Measurements from ENCODE around the gene C1QTNF1. TPM values are rescaled to one million over a fixed set of nuclear protein-coding genes. Genes with fewer than 3 reads are reported as not detected.

The C1QTNF1 gene
- total and polyA plus RNA-seq, 9 of the 15 experiments (the other 6 are each of a cell fraction or from before 2014, with no cell fraction given), result 0.09 TPM; not detected in 8

DNA sequence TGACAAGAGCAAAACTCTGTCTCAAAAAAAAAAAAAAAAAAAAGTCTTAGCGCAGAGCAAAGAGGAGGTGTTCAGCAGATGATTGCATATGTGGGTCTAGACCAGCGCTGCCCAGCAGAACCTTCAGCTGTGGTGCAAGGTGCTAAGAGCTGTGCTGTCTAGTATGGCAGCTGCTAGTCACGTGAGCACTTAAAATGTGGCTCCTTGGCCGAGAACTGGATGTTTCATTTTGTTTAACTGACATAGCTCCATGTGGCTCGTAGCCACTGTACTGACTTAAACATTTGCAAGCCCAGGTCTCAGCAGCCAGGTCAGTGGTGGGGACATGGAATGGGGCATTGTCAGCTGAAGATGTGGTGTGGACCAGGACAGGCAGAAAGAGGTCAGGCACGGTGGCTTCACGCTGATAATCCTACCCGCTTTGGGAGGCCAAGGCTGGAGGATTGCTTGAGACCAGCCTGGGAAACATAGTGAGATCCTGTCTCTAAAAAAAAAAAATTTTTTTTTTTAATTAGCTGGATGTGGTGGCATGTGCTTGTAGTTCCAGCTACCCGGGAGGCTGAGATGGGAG lies 9.2 kb downstream of the C1QTNF1 start (continued):
- TF ChIP-seq, protein P1, sequence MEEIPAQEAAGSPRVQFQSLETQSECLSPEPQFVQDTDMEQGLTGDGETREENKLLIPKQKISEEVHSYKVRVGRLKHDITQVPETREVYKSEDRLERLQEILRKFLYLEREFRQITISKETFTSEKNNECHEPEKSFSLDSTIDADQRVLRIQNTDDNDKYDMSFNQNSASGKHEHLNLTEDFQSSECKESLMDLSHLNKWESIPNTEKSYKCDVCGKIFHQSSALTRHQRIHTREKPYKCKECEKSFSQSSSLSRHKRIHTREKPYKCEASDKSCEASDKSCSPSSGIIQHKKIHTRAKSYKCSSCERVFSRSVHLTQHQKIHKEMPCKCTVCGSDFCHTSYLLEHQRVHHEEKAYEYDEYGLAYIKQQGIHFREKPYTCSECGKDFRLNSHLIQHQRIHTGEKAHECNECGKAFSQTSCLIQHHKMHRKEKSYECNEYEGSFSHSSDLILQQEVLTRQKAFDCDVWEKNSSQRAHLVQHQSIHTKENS (CRISPR knock-in tag; IDR thresholded peaks at IDR 0.05), result no peak
- TF ChIP-seq SREBF1 (IDR thresholded peaks at IDR 0.05; ENCODE audit: borderline replicate concordance, low read depth, low read length), result no peak
- TF ChIP-seq XRCC4 (IDR thresholded peaks at IDR 0.05; ENCODE audit: extremely low read depth, insufficient read depth, insufficient read length), result no peak
- no peak for TF ChIP-seq RAD21 (CRISPR knock-in tag; conservative IDR thresholded peaks at IDR 0.05 in 1 of 2, IDR thresholded peaks at IDR 0.05 in 1 of 2)

DNA sequence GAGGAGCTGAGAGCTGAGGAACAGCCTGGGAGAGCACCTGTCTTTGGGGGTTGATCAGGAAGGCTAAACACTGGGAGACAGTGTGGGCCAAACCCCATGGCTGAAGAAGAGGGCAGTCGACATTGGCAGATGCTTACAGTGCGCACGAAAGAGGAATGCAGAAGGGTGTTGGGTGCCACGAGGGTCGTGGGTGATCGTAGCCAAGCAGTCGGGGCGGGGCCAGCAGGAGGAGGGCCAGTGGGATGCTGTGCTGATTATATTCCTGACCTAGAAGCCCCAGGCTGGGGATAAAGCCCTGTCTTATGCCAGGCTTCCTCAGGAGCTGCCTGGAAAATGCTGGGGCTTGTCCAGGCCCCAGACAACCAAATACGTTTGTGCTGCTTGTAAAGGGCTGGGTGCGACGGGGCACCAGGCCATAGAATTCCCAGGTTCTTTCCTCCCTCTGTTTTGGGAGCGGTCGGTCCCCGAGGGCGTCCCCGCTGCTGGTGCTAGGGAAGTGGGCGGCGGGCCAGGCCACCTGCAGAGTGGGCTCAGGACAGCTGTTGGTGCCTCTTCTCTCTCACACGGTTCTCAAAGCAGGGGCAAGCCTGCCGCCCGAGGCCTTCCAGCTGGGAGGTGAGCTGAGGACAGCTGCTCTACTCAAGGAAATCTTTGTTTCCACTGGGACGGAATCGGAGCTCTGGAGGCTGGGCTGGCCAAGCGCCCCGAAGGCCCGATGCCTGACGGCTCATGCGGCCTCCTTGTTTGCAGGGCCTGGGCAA lies 10.0 kb downstream of the C1QTNF1 start:
- intact Hi-C loops (cut with micrococcal nuclease) (no loop called here), in situ Hi-C loops (cut with MboI) (no loop called here)
- BruUV-seq (replicated peaks), result no TSS peak
- DNase-seq (ENCODE audit: extremely low read depth in 1 of 4, low spot score in 3 of 4), result no peak
- POLR2A ChIA-PET, result interaction anchor here (0.7 to 1.6 kb wide), 5 partner anchors 7 to 111 kb away, joined by 3 to 7 read pairs (median 4); no protein-coding TSS in a partner anchor
- Histone ChIP-seq H4K20me1 (replicated peaks; ENCODE audit: control insufficient read depth, insufficient read depth, low read length) (peaks cover 4% of the 10 kb centered on the region; the same call in 1 of the 2 replicates), H2AFZ (ENCODE audit: low read depth, low read length) (no peak overlapping the region), H3K27ac (ENCODE audit: extremely low read depth, low read depth, low read length) (no peak overlapping the region), H3K4me3 (no peak overlapping the region), H3K36me3 (ENCODE audit: control insufficient read depth, insufficient read depth, low read length) (no peaks in the 10 kb centered on the region), H3K9ac (ENCODE audit: insufficient read depth in 1 of 2, low read depth in 2 of 2, low read length in 2 of 2) (no peak overlapping the region), H3K27me3 (ENCODE audit: control insufficient read depth in 2 of 2, insufficient read depth in 2 of 2, low read length in 2 of 2) (peaks cover 50 to 73% of the 10 kb centered on the region in 2 experiments), H3K79me2 (ENCODE audit: control insufficient read depth, insufficient read depth, low read length) (no peaks in the 10 kb centered on the region), H3K4me2 (ENCODE audit: insufficient read depth, low read length) (no peak overlapping the region), H3K9me3 (replicated peaks; ENCODE audit: control insufficient read depth, insufficient read depth, low read depth, low read length) (no peaks in the 10 kb centered on the region), H3K4me1 (replicated peaks in 1 of 2; ENCODE audit: control insufficient read depth in 2 of 2, insufficient read depth in 2 of 2, low read length in 2 of 2) (no peaks in the 10 kb centered on the region), H3K9me1 (ENCODE audit: control insufficient read depth, insufficient read depth, low read length) (no peaks in the 10 kb centered on the region)
- WGBS (ENCODE audit: insufficient coverage, low coverage, missing lambda C conversion rate), result under 1% methylated on average over 25 of the region's 28 CpGs
- no peak for FAIRE-seq
- CTCF ChIA-PET (ENCODE audit: low intra/inter-chr PET ratio), result no interaction called here
- no peak for ATAC-seq
- TF ChIP-seq, protein P2, sequence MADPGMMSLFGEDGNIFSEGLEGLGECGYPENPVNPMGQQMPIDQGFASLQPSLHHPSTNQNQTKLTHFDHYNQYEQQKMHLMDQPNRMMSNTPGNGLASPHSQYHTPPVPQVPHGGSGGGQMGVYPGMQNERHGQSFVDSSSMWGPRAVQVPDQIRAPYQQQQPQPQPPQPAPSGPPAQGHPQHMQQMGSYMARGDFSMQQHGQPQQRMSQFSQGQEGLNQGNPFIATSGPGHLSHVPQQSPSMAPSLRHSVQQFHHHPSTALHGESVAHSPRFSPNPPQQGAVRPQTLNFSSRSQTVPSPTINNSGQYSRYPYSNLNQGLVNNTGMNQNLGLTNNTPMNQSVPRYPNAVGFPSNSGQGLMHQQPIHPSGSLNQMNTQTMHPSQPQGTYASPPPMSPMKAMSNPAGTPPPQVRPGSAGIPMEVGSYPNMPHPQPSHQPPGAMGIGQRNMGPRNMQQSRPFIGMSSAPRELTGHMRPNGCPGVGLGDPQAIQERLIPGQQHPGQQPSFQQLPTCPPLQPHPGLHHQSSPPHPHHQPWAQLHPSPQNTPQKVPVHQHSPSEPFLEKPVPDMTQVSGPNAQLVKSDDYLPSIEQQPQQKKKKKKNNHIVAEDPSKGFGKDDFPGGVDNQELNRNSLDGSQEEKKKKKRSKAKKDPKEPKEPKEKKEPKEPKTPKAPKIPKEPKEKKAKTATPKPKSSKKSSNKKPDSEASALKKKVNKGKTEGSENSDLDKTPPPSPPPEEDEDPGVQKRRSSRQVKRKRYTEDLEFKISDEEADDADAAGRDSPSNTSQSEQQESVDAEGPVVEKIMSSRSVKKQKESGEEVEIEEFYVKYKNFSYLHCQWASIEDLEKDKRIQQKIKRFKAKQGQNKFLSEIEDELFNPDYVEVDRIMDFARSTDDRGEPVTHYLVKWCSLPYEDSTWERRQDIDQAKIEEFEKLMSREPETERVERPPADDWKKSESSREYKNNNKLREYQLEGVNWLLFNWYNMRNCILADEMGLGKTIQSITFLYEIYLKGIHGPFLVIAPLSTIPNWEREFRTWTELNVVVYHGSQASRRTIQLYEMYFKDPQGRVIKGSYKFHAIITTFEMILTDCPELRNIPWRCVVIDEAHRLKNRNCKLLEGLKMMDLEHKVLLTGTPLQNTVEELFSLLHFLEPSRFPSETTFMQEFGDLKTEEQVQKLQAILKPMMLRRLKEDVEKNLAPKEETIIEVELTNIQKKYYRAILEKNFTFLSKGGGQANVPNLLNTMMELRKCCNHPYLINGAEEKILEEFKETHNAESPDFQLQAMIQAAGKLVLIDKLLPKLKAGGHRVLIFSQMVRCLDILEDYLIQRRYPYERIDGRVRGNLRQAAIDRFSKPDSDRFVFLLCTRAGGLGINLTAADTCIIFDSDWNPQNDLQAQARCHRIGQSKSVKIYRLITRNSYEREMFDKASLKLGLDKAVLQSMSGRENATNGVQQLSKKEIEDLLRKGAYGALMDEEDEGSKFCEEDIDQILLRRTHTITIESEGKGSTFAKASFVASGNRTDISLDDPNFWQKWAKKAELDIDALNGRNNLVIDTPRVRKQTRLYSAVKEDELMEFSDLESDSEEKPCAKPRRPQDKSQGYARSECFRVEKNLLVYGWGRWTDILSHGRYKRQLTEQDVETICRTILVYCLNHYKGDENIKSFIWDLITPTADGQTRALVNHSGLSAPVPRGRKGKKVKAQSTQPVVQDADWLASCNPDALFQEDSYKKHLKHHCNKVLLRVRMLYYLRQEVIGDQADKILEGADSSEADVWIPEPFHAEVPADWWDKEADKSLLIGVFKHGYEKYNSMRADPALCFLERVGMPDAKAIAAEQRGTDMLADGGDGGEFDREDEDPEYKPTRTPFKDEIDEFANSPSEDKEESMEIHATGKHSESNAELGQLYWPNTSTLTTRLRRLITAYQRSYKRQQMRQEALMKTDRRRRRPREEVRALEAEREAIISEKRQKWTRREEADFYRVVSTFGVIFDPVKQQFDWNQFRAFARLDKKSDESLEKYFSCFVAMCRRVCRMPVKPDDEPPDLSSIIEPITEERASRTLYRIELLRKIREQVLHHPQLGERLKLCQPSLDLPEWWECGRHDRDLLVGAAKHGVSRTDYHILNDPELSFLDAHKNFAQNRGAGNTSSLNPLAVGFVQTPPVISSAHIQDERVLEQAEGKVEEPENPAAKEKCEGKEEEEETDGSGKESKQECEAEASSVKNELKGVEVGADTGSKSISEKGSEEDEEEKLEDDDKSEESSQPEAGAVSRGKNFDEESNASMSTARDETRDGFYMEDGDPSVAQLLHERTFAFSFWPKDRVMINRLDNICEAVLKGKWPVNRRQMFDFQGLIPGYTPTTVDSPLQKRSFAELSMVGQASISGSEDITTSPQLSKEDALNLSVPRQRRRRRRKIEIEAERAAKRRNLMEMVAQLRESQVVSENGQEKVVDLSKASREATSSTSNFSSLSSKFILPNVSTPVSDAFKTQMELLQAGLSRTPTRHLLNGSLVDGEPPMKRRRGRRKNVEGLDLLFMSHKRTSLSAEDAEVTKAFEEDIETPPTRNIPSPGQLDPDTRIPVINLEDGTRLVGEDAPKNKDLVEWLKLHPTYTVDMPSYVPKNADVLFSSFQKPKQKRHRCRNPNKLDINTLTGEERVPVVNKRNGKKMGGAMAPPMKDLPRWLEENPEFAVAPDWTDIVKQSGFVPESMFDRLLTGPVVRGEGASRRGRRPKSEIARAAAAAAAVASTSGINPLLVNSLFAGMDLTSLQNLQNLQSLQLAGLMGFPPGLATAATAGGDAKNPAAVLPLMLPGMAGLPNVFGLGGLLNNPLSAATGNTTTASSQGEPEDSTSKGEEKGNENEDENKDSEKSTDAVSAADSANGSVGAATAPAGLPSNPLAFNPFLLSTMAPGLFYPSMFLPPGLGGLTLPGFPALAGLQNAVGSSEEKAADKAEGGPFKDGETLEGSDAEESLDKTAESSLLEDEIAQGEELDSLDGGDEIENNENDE (IDR thresholded peaks at IDR 0.05; ENCODE audit: low read depth, low read length), result no peak
- TF ChIP-seq COPS2 (conservative IDR thresholded peaks at IDR 0.05), result no peak

Measured in K562 (cell line).